Measurements from ENCODE around the gene KLHDC3.
A peak's percentile ranks its signal among the peaks of the same experiment; 100 is the strongest.

Gene KLHDC3, protein sequence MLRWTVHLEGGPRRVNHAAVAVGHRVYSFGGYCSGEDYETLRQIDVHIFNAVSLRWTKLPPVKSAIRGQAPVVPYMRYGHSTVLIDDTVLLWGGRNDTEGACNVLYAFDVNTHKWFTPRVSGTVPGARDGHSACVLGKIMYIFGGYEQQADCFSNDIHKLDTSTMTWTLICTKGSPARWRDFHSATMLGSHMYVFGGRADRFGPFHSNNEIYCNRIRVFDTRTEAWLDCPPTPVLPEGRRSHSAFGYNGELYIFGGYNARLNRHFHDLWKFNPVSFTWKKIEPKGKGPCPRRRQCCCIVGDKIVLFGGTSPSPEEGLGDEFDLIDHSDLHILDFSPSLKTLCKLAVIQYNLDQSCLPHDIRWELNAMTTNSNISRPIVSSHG

DNA sequence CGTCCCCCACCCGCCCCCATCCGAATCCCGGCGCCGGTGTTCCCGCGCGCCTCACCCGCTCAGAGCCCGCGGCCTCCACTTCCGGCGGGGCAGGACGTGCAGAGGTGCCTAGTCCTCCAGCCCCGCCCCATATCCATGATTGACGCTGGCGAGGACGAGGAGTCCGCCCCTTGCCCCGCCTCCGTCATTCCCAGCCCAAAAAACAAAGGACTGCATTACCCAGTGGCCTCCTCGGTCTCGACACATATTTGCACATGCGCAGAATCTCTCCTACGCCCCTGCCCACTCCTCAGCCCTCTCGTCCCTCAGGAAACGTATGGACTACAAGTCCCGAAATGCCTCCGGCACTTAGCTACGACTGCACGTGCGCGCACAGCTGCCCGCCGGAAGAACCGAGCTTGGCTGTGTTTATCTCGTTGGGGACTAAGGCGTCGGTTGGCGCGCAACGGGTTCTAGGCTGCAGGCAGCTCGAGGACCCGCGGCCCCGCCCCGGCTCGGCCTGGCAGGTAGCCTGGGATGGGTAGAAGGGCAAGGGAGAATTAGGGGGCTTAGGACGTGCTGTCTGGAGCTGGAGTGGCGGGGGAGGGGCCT lies at the start of gene KLHDC3, which contains the start of gene MEA1:
Gene KLHDC3, plus strand, starts transcription at position 407 of the 591 bp plus-strand sequence. CDS start 2,944 bp downstream, outside the sequence.
Gene MEA1, minus strand, starts transcription at position 104 of the 591 bp plus-strand sequence. CDS start 133 bp downstream, outside the sequence.
- peak; percentile 100 for DNase-seq (ENCODE audit: low spot score)

GRCh38 chr6:42966571-42966970 lies 47.5 kb upstream of the KLHDC3 start:
- DNase-seq (ENCODE audit: low spot score), result no peak

DNA sequence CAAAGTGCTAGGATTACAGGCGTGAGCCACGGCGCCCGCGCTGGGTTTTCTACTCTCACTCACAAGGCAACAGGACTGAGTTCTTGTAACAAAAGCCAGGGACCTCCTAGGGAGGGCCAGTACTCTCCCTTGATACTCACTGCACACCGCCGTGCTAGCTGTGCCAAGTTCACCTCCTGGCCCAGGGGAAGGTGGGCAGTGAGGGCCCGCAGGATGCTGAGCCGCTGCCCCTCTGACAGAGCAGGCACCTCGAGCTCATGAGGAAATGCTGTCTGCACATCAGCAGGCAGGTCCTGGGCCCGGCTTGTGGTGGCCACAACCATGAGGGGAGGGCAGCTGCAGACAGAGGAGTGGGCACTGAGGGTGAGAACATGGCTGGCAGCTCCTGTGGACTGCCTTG lies 46.8 kb upstream of the KLHDC3 start:
- DNase-seq (ENCODE audit: low spot score), result no peak

- DNase-seq (ENCODE audit: low spot score), result no peak
These were observed 45.8 kb upstream of the KLHDC3 start for GRCh38 chr6:42968126-42968701.

- DNase-seq (ENCODE audit: low spot score), result no peak
These were observed 45.3 kb upstream of the KLHDC3 start for GRCh38 chr6:42968783-42969182.

DNA sequence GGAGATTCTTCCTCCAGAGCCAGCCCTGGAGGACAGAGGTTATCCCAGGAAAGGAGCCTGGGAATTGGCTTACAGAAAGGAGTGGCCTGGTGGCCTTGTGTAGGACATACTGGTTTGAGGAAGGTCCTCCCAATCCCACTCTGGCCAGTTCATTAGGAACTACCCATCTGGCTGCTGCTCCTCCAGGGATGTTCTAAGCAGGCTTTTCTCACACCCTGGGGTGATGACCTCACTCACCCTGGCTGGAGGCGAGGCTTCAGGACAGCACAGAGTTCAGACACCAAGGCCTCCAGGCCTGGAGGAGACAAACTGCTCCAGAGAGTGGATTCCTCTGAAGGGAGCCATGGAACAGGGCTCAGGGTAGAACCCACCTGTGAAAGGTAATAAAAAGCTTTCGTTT lies 44.6 kb upstream of the KLHDC3 start:
- DNase-seq (ENCODE audit: low spot score), result no peak

GRCh38 chr6:42969934-42970333 lies 44.1 kb upstream of the KLHDC3 start:
- DNase-seq (ENCODE audit: low spot score), result no peak

GRCh38 chr6:42970871-42971612 lies 43.0 kb upstream of the KLHDC3 start:
- peak; percentile 35 for DNase-seq (ENCODE audit: low spot score)

GRCh38 chr6:42971746-42972327 lies 42.2 kb upstream of the KLHDC3 start:
- no peak for DNase-seq (ENCODE audit: low spot score)

- no peak for DNase-seq (ENCODE audit: low spot score)
These were observed 40.1 kb upstream of the KLHDC3 start for GRCh38 chr6:42973926-42974325.

DNA sequence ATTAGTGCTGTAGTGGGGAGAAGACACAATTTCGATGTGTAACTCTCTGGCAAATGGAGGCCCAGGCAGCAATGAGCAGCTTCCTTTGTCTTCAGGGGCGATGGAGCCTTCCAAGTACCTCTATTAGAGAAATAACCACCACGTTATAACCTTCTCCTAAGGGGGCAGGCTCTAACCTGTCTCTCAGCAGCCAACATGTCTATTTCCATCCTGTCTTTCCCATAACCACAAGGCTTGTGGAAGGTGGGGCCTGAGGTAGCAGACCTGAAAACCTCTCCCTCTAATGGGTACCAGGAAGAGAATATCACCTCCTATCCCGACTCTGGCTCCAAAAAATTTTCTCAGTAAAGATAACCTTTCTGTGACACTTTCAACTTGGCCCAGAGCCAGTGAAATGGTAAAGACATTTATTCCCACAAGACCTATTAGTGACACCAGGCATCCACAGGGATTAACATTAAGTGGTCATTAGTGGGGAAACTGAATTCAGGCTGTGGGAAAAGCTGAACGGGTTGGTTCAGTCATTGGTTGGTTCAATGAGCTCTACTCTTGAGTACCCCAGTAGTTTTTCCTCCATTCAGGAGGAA lies 39.0 kb upstream of the KLHDC3 start:
- no peak for DNase-seq (ENCODE audit: low spot score)

DNA sequence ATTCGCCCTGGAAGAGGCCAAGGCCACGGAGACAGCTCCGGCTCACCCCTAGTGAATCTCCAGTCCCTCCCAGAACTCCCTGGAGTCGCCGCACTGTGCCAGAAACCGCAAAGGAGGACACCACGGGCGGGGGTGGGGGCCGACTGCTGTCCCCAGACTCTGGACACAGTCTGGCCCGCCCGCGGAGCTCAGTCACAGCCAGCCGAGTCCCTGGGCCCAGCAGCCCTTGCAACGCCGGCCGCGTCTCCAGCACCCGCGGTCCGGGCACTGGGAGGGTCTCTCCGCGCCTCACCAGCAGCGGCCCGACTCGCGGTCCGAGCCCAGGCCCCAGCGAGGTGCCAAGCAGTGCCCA lies 35.6 kb upstream of the KLHDC3 start:
- DNase-seq (ENCODE audit: low spot score), result peak; percentile 61

DNA sequence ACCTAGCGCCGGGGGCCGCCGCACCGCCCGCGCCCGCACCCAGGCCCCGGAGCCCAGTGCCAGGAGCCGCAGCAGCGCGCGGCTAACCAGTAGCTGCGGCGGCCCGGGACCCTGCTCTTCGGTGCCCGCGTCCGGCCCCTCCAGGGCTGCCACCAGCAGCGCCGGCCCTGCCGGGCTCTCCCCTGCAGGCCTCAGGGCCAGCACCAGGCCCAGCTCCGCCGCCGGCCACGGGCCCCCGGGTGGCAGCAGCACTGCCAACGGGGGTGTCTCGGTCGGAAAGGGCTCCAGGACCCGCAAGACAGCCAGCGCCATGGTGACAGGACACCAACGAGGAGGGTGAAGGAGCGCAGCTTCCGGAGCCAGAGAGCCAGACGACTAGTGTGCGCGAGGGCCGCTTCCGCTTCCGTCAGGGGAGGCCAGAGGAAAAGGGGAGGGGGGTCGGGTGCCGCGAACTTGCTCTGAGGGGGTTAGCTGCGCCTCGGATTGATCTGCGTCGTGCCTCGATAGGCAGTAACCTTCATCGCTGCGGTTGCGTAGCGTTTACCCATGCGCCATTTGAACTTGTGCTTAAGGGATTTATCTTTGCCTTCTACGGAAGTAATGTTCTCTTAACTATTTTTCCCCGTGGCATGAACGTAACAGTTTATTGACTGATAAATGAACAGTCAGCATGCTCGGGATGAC lies 35.1 kb upstream of the KLHDC3 start, which contains the start of gene PEX6:
Gene PEX6, minus strand, starts transcription at position 343 of the 684 bp plus-strand sequence. Its CDS starts 31 bp downstream, at position 312.
- DNase-seq (ENCODE audit: low spot score), result peak; percentile 81

- DNase-seq (ENCODE audit: low spot score), result peak; percentile 48
These were observed 34.4 kb upstream of the KLHDC3 start for GRCh38 chr6:42979523-42980177.

GRCh38 chr6:42981836-42982235 lies 32.2 kb upstream of the KLHDC3 start:
- DNase-seq (ENCODE audit: low spot score), result no peak

DNA sequence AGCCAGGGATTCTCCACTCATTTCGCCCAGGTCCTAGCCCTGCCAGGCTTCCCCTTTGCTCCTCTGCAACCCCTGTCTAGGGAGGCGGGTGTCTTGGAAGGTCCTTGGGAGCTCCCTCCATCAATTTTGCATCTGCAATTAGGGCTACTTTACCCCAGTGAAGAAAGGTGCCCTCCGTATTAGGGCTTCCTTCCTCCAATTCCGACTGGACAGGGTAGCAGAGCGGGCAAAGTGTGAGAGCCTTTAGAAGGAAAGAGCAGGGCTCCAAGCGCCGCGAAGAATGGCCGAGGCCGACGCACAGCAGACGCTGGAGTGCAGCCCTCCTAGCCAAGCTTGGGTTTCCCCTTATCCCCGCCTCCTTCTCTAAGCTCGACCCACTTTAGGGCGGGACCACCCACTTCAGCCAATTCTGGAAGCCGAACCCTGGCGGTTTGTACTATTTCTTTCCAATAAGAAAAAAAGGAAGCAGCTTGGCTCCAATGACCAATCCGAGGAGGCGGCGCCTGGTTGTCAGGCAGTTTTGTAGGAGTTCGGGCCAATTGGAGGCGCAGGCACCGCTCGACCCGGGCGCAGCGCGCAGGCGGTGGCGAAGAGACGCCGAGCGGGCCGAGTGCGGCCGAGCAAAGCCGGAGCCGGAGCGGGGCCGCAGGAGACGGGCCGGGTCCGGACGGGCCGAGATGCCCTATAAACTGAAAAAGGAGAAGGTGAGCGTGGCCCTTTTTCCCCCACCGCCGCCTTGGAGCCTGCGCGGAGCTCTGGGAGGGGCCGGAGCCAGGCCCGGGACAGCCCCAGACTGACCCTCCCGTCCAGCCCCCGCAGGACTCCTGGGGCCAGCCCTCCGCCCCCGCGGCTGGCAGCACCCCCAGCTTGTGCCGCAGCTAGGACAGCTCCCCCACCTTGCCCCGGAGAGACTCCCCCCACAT lies 29.8 kb upstream of the KLHDC3 start, which contains the start of gene PPP2R5D:
Gene PPP2R5D, plus strand, starts transcription at position 570 of the 923 bp plus-strand sequence. Its CDS starts 108 bp downstream, at position 678.
- DNase-seq (ENCODE audit: low spot score), result peak; percentile 98

DNA sequence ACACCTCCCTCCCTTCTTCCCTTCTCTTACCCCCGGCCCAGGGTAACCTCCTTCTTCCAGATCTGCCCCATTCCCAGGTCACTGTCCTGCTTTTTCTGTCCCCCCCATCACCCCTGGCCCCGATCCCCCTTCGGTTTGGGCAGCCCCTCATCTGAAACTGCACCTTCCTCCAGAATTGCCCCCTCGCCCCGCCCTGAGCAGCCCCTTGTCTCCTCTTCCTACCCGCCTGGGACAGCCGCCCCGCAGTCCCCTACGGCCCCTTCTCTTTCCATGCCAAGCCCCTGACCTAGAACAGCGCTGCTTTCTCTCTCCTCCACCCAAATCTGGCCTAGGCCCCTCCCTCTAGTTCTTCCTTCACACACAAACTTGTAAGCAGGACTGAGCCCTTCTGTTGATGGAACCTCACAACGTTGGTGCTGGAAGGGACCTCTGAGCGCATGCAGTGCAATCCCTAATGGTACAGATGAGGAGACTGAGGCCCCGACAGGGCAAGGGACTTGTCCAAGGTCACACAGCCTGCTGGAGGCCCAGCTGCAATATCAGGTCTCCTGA lies 29.0 kb upstream of the KLHDC3 start:
- no peak for DNase-seq (ENCODE audit: low spot score)

DNA sequence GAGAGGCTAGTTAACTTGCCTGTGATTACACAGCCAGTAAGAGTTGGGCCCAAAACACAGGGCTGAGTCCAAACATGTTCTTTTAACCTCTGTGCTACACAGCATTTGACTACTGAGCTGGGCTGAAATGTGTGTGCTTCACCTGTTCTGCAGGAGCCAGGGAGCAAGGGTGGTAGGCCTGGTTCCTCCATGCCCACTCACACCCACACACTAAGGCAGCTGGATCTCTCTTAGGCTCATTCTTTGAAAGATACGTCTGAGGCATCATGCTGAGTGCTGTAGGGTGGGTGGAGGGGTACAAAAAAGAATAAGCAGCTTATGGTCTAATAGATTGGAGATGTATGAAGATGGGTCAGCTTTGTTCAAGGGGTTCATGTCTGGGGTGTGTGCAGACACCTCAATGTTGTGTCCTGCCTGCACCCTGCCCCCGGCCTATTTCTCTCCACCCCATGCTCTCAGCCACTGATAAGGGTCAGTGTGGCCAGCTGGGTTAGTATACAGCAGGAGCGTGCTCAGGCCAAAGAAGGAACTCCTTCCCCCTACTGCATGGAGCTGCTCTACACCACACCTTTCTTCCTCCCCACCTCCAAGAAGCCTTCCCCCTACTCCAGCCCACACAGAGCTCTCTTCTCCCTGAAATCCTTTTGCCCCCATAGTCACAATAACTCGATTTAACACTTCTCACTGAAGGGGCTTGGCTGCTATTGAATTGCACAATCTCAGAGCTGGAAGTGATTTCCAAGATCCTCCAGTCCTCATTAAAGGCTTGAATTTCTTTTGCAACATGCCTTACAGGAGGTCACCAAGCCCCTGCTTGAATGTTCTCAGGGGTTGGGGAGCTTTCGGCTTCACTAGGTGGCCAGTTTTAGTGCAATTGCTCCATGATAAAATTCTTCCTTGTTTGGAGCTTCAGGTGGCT lies 26.3 kb upstream of the KLHDC3 start:
- no peak for DNase-seq (ENCODE audit: low spot score)
